HG02870 (cell line): ENCODE data around the gene COX20.

Experiments
- ATAC-seq: cut with Tn5 transposase; IDR thresholded peaks from one replicate; pipeline ENCODE4 v1.9.1; 2021; ENCODE audit warnings: mild to moderate bottlenecking, moderate library complexity; ENCODE audit not compliant: unreplicated experiment

The COX20 gene

DNA sequence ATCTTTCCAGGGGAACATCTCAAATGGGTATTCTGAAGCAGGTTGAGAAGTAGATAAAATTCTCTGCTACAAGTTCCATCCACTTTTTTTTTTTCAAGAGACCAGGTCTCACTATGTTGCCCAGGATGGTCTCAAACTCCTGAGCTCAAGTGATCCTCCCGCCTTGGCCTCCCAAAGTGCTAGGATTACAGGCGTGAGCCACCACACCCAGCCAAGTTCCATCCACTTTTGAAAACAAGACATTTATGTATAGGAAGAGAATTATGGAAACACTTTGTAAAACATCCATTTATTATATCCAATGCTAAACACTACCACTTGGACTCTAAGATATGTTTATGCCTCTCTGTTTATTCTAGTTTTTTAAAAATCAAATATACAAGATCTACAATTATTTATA, 15.4 kb downstream of the COX20 start:
- no peak for ATAC-seq

- ATAC-seq = no peak
Observed at GRCh38 chr1:244851546-244852231, 16.2 kb downstream of the COX20 start.

DNA sequence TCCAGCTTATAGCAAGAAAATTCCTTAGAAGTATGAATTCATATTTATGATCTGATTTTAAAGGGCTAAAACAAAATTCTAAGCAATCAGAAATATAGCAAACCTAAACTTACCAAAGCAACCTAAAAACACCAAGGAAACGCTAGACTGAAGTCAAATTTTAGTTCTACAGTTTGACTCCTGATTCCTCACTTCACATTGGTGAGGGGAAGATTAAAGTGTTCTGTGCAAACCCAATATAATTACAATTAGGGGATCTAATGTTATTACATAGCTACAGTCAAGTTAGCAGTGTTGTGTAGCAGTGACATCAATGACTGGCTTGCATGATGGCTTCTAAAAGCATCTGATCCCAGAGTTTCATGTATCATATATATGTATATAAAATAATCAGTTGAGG, 17.2 kb downstream of the COX20 start:
- ATAC-seq = no peak

DNA sequence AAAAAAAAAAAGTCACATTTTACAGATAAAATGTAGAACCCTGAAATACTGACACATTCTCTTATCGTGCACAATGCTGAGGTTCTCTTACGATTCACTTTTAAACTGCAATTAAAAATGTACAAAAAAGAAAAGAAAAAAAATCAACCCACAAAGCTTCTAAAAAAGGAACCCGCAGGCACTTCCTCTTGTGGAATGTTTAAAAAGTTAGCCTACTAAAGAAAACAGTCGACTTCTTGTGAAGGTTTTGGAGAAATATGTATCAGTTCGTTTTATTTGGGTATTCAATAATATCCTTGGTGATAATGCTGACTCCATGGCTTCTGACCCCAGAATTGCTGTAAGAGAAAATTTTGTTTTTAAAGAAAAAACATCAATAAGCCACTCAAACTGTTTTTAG, 18.7 kb downstream of the COX20 start:
- no peak for ATAC-seq

DNA sequence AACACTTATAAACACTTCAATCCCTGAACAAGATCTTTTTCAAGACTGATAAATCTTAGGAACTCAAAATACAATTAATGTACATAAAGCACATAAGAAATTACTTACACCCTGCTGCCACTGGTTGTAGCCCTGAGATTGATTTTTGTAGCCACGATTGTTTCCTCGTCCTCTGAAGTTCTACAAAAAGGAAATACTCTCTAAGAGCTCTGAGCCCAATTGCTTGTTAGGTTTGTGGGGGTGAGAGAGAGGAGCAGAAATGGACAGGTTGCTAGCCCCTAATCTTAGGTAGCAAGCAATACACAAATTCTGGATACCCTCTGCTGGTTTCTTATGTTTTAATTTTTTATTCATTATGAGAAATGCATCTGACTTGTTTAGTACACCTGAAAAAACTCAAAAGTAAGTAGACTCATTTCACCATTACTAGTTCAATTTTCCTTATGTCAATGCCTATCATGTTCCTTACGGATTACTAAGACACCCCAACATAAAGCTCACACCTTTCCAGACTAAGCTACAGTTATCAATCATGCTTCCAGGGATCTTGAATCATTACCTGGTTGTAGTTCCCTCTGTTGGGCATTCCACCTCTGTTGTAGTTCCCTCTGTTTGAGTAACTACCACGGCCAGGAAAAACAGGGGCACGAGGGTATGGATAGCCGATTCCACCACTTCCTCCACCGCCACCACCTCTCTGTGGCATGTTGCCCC, 19.6 kb downstream of the COX20 start:
- ATAC-seq = no peak

GRCh38 chr1:244857761-244858160, 22.3 kb downstream of the COX20 start:
- no peak for ATAC-seq

GRCh38 chr1:244858357-244858756, 22.9 kb downstream of the COX20 start:
- ATAC-seq = no peak

GRCh38 chr1:244860078-244860477, 24.6 kb downstream of the COX20 start:
- ATAC-seq = no peak

- ATAC-seq = no peak
Observed at GRCh38 chr1:244860914-244861610, 25.6 kb downstream of the COX20 start.

GRCh38 chr1:244861683-244862082, 26.2 kb downstream of the COX20 start:
- ATAC-seq = no peak

- no peak for ATAC-seq
Observed at GRCh38 chr1:244862354-244862698, 26.9 kb downstream of the COX20 start.

DNA sequence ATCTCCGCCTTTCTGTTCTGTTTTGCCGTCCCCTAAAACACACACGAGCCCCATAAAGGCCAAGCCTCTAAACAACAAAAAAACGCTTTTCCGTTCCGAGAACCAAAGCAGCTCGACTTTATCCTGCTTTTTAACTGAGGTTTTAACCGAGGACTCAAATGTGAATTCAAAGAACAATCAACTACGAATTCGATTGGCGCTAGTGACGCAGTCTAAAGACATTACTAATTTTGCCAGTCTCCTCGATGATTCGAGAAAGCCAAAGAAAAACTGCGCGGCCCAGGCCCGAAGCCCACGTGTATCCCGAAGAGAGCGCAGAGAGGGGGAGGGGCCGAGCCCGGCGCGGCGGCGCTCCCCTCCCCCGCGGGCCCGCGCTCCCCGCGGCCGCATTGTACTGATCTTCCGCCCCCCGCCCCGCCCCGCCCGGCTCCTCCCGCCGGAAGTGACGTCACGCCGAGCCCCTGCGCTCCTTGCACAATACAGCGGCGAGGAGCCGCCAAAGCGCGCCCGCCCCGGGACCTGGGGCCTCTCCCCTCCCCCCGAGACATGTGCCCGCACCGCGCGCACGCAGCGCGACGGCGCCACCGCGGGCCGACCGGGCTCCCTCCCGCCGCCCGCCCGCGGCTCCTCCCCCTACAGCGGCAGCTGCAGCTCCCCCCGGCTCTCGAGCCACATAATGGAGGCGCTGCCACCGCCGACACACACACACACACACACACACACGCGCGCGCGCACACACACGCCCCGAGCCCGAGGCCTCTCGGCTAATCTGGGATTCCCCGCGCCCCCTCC, 27.4 kb downstream of the COX20 start:
- ATAC-seq = peak; percentile 48

DNA sequence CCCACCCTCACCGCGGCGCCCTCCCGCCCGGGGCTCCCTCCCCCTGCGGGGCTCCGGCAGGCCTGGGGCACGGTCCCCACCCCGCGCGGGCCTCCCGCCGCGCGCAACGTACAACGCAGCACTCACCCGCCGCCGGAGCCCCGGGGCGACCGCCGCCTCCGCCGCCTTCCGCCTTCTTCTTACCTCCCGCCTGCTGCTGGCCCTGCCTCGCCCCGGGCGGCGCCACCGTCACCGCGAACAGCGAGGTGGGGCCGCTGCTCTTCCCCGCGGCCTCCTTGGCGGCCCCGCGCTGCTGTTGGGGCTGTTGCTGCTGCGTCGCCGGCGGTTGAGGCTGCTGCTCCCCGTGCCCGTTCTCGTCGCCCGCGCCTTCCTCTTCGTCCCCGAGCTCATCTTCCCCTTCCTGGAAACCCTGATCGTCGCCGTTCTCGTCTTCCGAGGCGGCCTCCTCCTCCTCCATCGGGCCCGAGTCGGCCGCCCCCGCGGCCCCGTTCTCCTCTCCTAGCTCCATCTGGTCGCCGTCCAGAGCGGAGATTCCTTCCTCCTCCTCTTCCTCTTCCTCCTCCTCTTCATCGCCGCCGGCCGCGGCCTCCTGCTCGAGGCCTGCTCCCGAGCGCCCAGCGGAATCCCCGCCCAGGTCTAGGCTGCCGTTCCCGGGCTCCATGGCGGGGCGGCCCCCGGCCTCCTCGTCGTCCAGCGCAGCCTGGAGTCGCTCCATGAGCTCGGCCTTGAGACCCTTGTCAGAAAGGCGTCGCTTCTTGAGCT, 28.2 kb downstream of the COX20 start:
- peak; percentile 1 for ATAC-seq

GRCh38 chr1:244864253-244865027, 29.0 kb downstream of the COX20 start, which contains the start of gene HNRNPU:
HNRNPU (minus strand) TSS chr1:244864543; CDS start chr1:244864307, 236 bp downstream.
- ATAC-seq = peak; percentile 60

DNA sequence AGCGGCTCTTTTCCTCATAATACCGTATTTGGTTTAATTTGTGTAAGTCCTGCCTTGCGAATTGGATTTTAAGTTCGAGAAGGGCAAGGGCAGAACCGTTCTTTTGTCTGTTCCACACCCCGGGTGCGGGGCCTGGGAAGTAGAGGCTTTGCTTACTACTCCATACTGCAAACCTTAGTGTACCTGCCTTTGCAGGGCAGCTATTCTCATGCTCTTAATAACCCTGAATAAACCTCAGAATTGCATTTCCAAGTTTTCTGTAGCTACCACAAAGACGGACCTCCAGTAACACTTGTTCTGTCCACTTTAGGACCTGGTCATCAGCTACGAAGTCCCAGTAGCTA, 29.5 kb downstream of the COX20 start:
- ATAC-seq = no peak

DNA sequence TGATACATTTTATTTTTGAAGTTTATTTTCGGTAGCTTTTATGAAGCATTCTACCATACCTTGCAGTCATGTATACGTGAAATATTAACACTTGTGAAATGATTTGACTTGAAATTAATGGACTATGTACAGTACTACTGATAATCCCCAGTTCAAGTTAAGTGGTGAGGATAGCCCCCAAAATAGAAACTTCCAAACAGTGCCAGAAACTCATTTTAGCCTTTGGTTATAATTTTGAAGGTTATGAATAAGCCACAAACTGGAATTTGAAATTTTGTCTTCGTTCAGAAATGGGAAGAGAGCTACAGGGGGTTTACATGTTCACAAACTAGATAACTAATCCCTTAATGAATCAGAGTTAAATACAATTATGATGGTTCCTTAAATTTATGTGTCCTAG, 30.4 kb downstream of the COX20 start:
- ATAC-seq = no peak

DNA sequence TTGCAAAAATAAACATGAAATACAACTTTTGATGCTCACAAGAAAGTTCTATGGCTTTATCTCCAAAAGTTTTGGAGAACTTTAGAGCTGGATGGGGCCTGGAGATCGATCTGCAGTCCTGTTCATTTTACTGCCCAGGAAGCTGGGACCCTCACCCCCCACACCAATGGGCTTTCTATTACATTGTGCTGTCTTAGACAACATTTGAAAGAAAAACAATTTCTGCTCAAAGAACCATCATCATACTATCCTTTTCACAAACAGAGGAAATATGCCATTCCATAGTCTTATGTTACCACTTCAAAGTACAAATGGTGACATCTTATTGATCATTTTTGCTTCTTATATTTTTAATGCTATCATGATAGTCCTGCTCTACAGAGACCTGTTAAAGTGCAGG, 30.9 kb downstream of the COX20 start:
- ATAC-seq = no peak

DNA sequence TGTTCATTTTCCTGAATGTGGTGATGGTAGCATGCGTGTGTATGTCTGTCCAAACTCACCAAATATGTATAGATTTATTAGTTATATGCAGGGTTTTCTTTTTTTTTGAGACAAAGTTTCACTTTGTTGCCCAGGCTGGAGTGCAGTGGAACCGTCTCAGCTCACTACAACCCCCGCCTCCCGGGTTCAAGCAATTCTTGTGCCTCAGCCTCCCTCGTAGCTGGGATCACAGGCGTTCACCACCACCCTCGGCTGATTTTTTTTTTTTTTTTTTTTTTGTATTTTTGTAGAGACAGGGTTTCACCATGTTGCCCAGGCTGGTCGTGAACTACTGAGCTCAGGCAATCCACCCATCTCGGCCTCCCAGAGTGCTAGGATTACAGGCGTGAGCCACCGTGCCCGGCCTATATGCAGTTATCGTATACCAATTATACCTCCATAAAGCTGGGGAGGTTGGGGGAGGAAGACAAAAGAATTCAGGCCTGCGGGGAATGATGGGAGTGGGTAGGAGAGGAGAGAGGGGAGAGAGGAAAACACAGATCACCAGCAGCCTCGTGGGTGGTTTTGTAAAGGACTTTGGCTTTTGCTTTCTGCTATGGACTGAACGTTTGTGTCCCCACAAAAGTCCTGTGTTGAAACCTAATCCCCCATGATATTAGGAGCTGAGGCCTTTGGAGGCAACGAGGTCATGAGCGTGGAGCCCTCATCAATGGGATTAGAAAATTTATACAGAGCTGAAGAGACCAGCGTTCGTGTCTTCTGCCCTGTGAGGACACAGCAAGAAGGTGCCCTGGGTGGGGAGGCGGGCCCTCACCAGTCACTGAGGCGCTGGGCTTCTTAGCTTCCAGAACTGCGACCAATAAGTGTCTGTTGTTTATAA, 33.3 kb downstream of the COX20 start:
- ATAC-seq = no peak

GRCh38 chr1:244869364-244869827, 33.9 kb downstream of the COX20 start:
- no peak for ATAC-seq
